GM12864 (cell line): ENCODE measurements around the gene SHISAL1.

ENCODE experiments used
- DNase-seq: peaks from one replicate; pipeline ENCODE4 v3.0.0-alpha.2; 2011; ENCODE audit warnings: low read depth
- H3K4me3 ChIP-seq: 2 replicates; pipeline ENCODE4 v1.5.1; 2011; ENCODE audit warnings: mild to moderate bottlenecking, low read depth, low read length, control low read depth
- TF ChIP-seq, protein P1 (sequence below): IDR thresholded peaks from 2 replicates; pipeline ENCODE4 v1.5.1; 2011; ENCODE audit warnings: low read depth, mild to moderate bottlenecking, moderate library complexity, low read length, control low read depth, inconsistent platforms; ENCODE audit errors: missing control alignments

Gene SHISAL1

DNA sequence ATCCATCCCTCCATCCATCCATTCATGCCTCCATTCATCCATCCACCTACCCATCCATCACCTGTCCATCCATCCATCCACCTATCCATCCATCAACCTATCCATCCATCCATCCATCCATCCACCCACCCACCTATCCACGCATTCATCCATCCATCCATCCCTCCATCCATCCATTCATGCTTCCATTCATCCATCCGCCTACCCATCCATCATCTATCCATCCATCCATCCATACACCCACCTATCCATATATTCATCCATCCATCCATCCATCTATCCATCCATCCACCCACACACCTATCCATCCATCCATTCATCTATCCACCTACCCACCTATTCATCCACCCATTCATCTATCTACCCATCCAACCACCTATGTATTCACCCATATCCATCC, 118.2 kb downstream of the SHISAL1 start:
- no peak overlapping the region for H3K4me3 ChIP-seq
- TF ChIP-seq, protein P1, sequence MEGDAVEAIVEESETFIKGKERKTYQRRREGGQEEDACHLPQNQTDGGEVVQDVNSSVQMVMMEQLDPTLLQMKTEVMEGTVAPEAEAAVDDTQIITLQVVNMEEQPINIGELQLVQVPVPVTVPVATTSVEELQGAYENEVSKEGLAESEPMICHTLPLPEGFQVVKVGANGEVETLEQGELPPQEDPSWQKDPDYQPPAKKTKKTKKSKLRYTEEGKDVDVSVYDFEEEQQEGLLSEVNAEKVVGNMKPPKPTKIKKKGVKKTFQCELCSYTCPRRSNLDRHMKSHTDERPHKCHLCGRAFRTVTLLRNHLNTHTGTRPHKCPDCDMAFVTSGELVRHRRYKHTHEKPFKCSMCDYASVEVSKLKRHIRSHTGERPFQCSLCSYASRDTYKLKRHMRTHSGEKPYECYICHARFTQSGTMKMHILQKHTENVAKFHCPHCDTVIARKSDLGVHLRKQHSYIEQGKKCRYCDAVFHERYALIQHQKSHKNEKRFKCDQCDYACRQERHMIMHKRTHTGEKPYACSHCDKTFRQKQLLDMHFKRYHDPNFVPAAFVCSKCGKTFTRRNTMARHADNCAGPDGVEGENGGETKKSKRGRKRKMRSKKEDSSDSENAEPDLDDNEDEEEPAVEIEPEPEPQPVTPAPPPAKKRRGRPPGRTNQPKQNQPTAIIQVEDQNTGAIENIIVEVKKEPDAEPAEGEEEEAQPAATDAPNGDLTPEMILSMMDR: no peak
- DNase-seq: no peak
